Skeletal muscle satellite cell (primary cell): ENCODE results near the gene CAMTA1.

ENCODE experiments used
- H3K27me3 ChIP-seq: 2 replicates; pipeline ENCODE4 v1.7.0; 2013; ENCODE audit warnings: low read length; ENCODE audit not compliant: control insufficient read depth, insufficient read depth
- H3K36me3 ChIP-seq: 2 replicates; pipeline ENCODE4 v1.7.0; 2013; ENCODE audit warnings: mild to moderate bottlenecking, control low read depth, low read length; ENCODE audit not compliant: insufficient read depth
- H3K4me1 ChIP-seq: 2 replicates; pipeline ENCODE4 v1.7.0; 2013; ENCODE audit warnings: low read length; ENCODE audit not compliant: control insufficient read depth, insufficient read depth
- H3K4me2 ChIP-seq: 2 replicates; pipeline ENCODE4 v1.7.0; 2013; ENCODE audit warnings: mild to moderate bottlenecking, low read length
- H3K4me3 ChIP-seq: 2 replicates; pipeline ENCODE4 v1.7.0; 2013; ENCODE audit warnings: low read length
- H3K9ac ChIP-seq: 2 replicates; pipeline ENCODE4 v1.7.0; 2013; ENCODE audit warnings: mild to moderate bottlenecking, low read depth, low read length, moderate library complexity
- H3K9me3 ChIP-seq: replicated peaks from 2 replicates; pipeline ENCODE4 v1.7.0; 2013; ENCODE audit warnings: mild to moderate bottlenecking, control low read depth, low read length

The CAMTA1 gene

DNA sequence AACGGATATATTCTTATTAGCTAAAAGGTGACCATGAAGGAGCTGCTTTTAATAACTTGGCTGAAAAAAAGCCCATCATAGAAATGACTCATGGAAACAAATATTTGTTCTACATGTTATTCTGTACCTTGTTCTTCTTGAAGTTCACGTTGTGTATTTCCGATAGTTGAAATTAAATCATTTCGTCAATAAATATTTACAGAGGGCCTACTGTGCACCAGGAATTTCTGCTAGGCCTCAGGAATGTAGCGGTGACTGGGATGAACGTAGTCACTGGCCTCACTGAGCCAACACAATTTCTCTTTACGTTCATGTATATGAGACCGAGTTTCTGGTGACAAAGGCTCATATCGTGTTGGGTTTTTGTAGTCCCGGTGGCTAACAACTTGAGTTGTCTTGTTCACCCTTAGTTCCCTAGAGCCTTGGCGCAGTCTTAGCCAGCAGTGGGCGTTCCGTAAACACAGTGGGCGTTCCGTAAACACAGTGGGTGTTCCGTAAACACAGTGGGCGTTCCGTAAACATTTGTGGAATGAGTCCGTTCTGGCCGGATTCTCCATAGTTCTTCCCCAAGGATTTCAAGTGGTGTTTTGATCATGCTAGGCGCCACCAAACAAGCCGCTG lies 932.6 kb downstream of the CAMTA1 start:
- H3K27me3 ChIP-seq: peaks cover 34% of the 10 kb centered on the region
- H3K4me3 ChIP-seq: no peak overlapping the region
- no peak overlapping the region for H3K4me2 ChIP-seq
- no peaks in the 10 kb centered on the region for H3K4me1 ChIP-seq
- no peak overlapping the region for H3K9ac ChIP-seq
- H3K36me3 ChIP-seq: no peaks in the 10 kb centered on the region
- H3K9me3 ChIP-seq: no peaks in the 10 kb centered on the region

- H3K4me3 ChIP-seq: no peak overlapping the region
- no peak overlapping the region for H3K4me2 ChIP-seq
- H3K9me3 ChIP-seq: no peaks in the 10 kb centered on the region
- no peak overlapping the region for H3K9ac ChIP-seq
- H3K36me3 ChIP-seq: no peaks in the 10 kb centered on the region
- H3K27me3 ChIP-seq: peaks cover 26% of the 10 kb centered on the region
- H3K4me1 ChIP-seq: no peaks in the 10 kb centered on the region
Observed at GRCh38 chr1:7719468-7720094, 934.3 kb downstream of the CAMTA1 start.

- H3K4me2 ChIP-seq: no peak overlapping the region
- no peaks in the 10 kb centered on the region for H3K9me3 ChIP-seq
- no peak overlapping the region for H3K4me3 ChIP-seq
- H3K36me3 ChIP-seq: no peaks in the 10 kb centered on the region
- no peak overlapping the region for H3K9ac ChIP-seq
- H3K4me1 ChIP-seq: no peaks in the 10 kb centered on the region
- peaks cover 16% of the 10 kb centered on the region for H3K27me3 ChIP-seq
Observed at GRCh38 chr1:7721940-7722669, 936.9 kb downstream of the CAMTA1 start.

DNA sequence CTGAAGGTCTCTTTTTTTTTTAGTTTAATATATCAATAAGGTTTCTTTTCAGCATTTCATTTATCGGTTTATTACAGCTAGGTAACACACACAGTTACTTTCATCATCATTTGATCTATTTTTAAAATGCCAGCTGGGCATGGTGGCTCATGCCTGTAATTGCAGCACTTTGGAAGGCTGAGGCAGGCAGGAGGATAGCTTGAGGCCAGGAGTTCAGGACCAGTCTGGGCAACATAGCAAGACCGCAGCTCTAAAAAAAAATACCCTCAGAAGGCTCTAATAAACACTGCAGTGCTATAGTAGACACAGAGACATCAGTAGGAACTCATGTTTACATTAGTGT lies 937.4 kb downstream of the CAMTA1 start:
- H3K27me3 ChIP-seq: peaks cover 15% of the 10 kb centered on the region
- H3K9me3 ChIP-seq: no peaks in the 10 kb centered on the region
- no peak overlapping the region for H3K9ac ChIP-seq
- H3K4me2 ChIP-seq: no peak overlapping the region
- no peaks in the 10 kb centered on the region for H3K36me3 ChIP-seq
- no peak overlapping the region for H3K4me3 ChIP-seq
- no peaks in the 10 kb centered on the region for H3K4me1 ChIP-seq

DNA sequence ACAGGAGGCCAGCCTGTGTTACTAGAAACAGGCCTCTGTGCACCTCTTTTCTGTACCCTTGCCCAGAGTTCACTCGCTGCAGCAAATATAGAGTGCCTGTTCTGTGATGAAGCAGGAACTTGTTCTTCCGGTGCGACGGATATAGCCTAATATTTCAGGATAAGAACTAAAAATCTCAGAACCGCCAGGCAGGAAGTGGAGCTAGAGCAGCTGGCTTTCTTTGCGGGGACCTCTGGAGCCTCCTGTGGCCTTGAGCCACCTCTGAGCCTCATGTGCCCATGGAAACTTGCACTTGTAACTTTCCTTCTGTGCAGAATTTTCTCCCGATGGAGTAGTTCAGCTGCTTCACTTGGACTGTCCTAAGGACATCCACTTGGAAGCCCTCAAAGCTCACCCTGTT lies 941.4 kb downstream of the CAMTA1 start:
- peaks cover 6% of the 10 kb centered on the region for H3K27me3 ChIP-seq
- no peak overlapping the region for H3K4me3 ChIP-seq
- H3K9me3 ChIP-seq: no peaks in the 10 kb centered on the region
- no peaks in the 10 kb centered on the region for H3K36me3 ChIP-seq
- no peaks in the 10 kb centered on the region for H3K4me1 ChIP-seq
- no peak overlapping the region for H3K9ac ChIP-seq
- no peak overlapping the region for H3K4me2 ChIP-seq

GRCh38 chr1:7727809-7728471 lies 942.7 kb downstream of the CAMTA1 start:
- Histone ChIP-seq H3K36me3 (no peaks in the 10 kb centered on the region), H3K9ac (no peak overlapping the region), H3K4me1 (no peaks in the 10 kb centered on the region), H3K4me3 (no peak overlapping the region), H3K27me3 (peaks cover 6% of the 10 kb centered on the region), H3K4me2 (no peak overlapping the region), H3K9me3 (no peaks in the 10 kb centered on the region)

DNA sequence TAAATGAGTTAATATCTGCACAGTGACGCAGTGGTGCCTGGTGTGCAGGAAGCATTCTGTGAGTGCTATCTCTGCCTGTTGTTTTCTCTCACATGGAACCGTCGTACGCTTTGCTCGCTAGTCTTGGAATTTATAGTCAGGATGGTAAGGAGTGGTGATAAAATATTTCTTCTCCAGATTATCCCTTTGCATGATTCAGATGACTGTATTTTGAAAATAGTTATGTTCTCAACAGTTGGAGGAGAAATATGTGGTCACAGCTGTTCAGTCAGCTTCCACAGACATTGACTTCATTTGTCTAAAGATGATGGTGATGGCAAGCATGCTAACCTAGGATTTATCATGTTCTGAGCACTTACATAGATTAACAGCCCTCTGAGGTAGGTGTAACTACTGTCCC lies 944.5 kb downstream of the CAMTA1 start:
- no peaks in the 10 kb centered on the region for H3K4me1 ChIP-seq
- no peak overlapping the region for H3K4me2 ChIP-seq
- H3K4me3 ChIP-seq: no peak overlapping the region
- no peak overlapping the region for H3K9ac ChIP-seq
- H3K36me3 ChIP-seq: no peaks in the 10 kb centered on the region
- peaks cover 6% of the 10 kb centered on the region for H3K27me3 ChIP-seq
- no peaks in the 10 kb centered on the region for H3K9me3 ChIP-seq

DNA sequence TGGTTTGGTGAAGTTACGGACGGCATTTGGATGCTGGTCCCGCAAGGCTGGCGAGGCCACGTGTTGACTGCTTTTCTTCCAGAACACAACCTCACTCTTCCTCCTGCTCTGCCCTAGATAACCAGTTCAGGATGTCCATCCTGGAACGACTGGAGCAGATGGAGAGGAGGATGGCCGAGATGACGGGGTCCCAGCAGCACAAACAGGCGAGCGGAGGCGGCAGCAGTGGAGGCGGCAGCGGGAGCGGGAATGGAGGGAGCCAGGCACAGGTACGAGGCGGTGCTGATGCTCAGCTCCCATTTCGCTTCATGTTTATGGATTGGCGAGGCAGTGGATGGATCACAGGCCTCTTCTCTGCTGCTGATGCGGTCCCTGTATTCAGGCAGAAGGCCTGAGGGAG lies 947.1 kb downstream of the CAMTA1 start:
- Histone ChIP-seq H3K9ac (no peak overlapping the region), H3K4me3 (no peak overlapping the region), H3K4me2 (no peak overlapping the region), H3K4me1 (no peaks in the 10 kb centered on the region), H3K36me3 (no peaks in the 10 kb centered on the region), H3K9me3 (no peaks in the 10 kb centered on the region), H3K27me3 (peaks cover 9% of the 10 kb centered on the region)

GRCh38 chr1:7733276-7733675 lies 948.0 kb downstream of the CAMTA1 start:
- Histone ChIP-seq H3K4me1 (no peaks in the 10 kb centered on the region), H3K4me2 (no peak overlapping the region), H3K36me3 (no peaks in the 10 kb centered on the region), H3K4me3 (no peak overlapping the region), H3K9ac (no peak overlapping the region), H3K27me3 (peaks cover 3% of the 10 kb centered on the region), H3K9me3 (no peaks in the 10 kb centered on the region)

GRCh38 chr1:7738044-7738443 lies 952.8 kb downstream of the CAMTA1 start:
- Histone ChIP-seq H3K9me3 (no peaks in the 10 kb centered on the region), H3K4me2 (no peak overlapping the region), H3K9ac (no peak overlapping the region), H3K27me3 (peaks cover 3% of the 10 kb centered on the region), H3K4me1 (no peaks in the 10 kb centered on the region), H3K36me3 (no peaks in the 10 kb centered on the region), H3K4me3 (no peak overlapping the region)

- H3K9ac ChIP-seq: no peak overlapping the region
- no peaks in the 10 kb centered on the region for H3K36me3 ChIP-seq
- H3K9me3 ChIP-seq: no peaks in the 10 kb centered on the region
- H3K4me2 ChIP-seq: no peak overlapping the region
- H3K4me3 ChIP-seq: no peak overlapping the region
- H3K27me3 ChIP-seq: no peaks in the 10 kb centered on the region
- H3K4me1 ChIP-seq: no peaks in the 10 kb centered on the region
Observed at GRCh38 chr1:7743346-7743745, 958.1 kb downstream of the CAMTA1 start.
